HepG2 (cell line): Measurements from ENCODE around the gene FIZ1. TPM values are rescaled to one million over a fixed set of nuclear protein-coding genes. Genes with fewer than 3 reads are reported as not detected.

ENCODE experiments used
- ATAC-seq: fragments of 200-7000 bp; cut with Tn5 transposase; 3 replicates; pipeline ENCODE4 v1.9.1; 2020; ENCODE audit warnings: mild to moderate bottlenecking, moderate library complexity
- BruUV-seq: library from RNA; stranded (reverse); fragments of 400-500 nt; replicated peaks from 2 replicates; lab custom pipeline; 2021; lab: Mats Ljungman, UMichigan
- CTCF ChIA-PET: fragments of 300-600 bp; formaldehyde crosslinking; extraction: SDS; loops from one replicate; lab custom pipeline; 2021; ENCODE audit warnings: low total read pairs, inconsistent platforms, low intra/inter-chr PET ratio; lab: Yijun Ruan, JAX
- POLR2A ChIA-PET: fragments of 350-600 bp; sonication (Branson Sonifier 250); formaldehyde crosslinking; loops from one replicate; lab custom pipeline; 2020; ENCODE audit warnings: antibody characterized with exemption, inconsistent platforms; lab: Yijun Ruan, JAX
- DNase-seq: peaks from one replicate; pipeline ENCODE4 v3.0.0-alpha.2; 2015; ENCODE audit warnings: low spot score
- FAIRE-seq: peaks from 3 replicates; lab custom pipeline; 2011; peaks lifted over from hg19 to GRCh38; lab: Jason Lieb, UNC
- H2AFZ ChIP-seq: one replicate; pipeline ENCODE4 v1.6.1; 2011; ENCODE audit warnings: low read length, inconsistent platforms
- H3K27ac ChIP-seq: fragments of 300-600 bp; 3 replicates; pipeline ENCODE4 v1.8.0; 2011; ENCODE audit warnings: mixed run types, mild to moderate bottlenecking, mixed read lengths, low read length, inconsistent platforms; ENCODE audit not compliant: insufficient read depth; ENCODE audit errors: extremely low read length
- H3K27me3 ChIP-seq, 2 experiments: fragments of 200-600 bp in 1 of 2; 2 replicates in 1 of 2; 3 replicates in 1 of 2; pipeline versions ENCODE4 v1.6.0 to v1.8.0; 2011; ENCODE audit warnings: low read length in 2 of 2, mild to moderate bottlenecking in 2 of 2, moderate library complexity in 2 of 2, inconsistent platforms in 1 of 2; ENCODE audit not compliant: insufficient read depth in 2 of 2, control insufficient read depth in 1 of 2
- H3K36me3 ChIP-seq, 2 experiments: fragments of 200-600 bp in 1 of 2; replicated peaks in 1 of 2; 2 replicates in 1 of 2; 3 replicates in 1 of 2; pipeline versions ENCODE4 v1.5.1 to v1.8.0; 2011; ENCODE audit warnings: low read length in 2 of 2, inconsistent platforms in 1 of 2; ENCODE audit not compliant: insufficient read depth in 2 of 2, control insufficient read depth in 1 of 2
- H3K4me1 ChIP-seq: 2 replicates; pipeline ENCODE4 v1.5.1; 2012; ENCODE audit warnings: low read length, inconsistent platforms; ENCODE audit not compliant: insufficient read depth
- H3K4me2 ChIP-seq: 2 replicates; pipeline ENCODE4 v1.6.0; 2011; ENCODE audit warnings: low read depth, low read length, inconsistent platforms
- H3K4me3 ChIP-seq, 3 experiments: fragments of 200-600 bp in 1 of 3; sonication (generic), shearing (Covaris generic) in 1 of 3; replicated peaks in 1 of 3; 2 replicates each; pipeline ENCODE4 v1.5.1; 2011 to 2016; ENCODE audit warnings: low read length in 3 of 3, inconsistent platforms in 2 of 3, low read depth in 2 of 3, mild to moderate bottlenecking in 2 of 3, control low read depth in 1 of 3, mixed read lengths in 1 of 3; ENCODE audit not compliant: insufficient read depth in 1 of 3
- H3K79me2 ChIP-seq: one replicate; pipeline ENCODE4 v1.6.1; 2011; ENCODE audit warnings: low read length, inconsistent platforms; ENCODE audit not compliant: insufficient read depth
- H3K9ac ChIP-seq: 2 replicates; pipeline ENCODE4 v1.6.0; 2011; ENCODE audit warnings: mild to moderate bottlenecking, low read depth, low read length, inconsistent platforms; ENCODE audit not compliant: insufficient read depth
- H3K9me3 ChIP-seq: 2 replicates; pipeline ENCODE4 v1.5.1; 2012; ENCODE audit warnings: mild to moderate bottlenecking, low read length
- H4K20me1 ChIP-seq: 2 replicates; pipeline ENCODE4 v1.6.0; 2011; ENCODE audit warnings: inconsistent platforms, mild to moderate bottlenecking, low read length, moderate library complexity; ENCODE audit not compliant: insufficient read depth
- ISL2 ChIP-seq: sonication (generic); formaldehyde crosslinking; IDR thresholded peaks from 2 replicates; pipeline ENCODE4 v1.5.0; 2020; ENCODE audit warnings: missing genetic modification reagents
- TEAD3 ChIP-seq: optimal IDR thresholded peaks from 2 replicates; pipeline ENCODE3; 2016; ENCODE audit warnings: borderline replicate concordance
- WIZ ChIP-seq: sonication (generic); formaldehyde crosslinking; IDR thresholded peaks from 2 replicates; pipeline ENCODE4 v1.5.1; 2020; ENCODE audit warnings: mild to moderate bottlenecking, missing genetic modification reagents
- WGBS: methylation state at CpG from one replicate; pipeline ENCODE4 v1.1.6; 2017; ENCODE audit warnings: low lambda C conversion rate; 5-methylcytosine and 5-hydroxymethylcytosine counted together
- in situ Hi-C: cut with HindIII; loops from 2 replicates; pipeline ENCODE4 v1.10.0; 2017; ENCODE audit warnings: low pct_unique_long_range_greater_than_20kb; ENCODE audit not compliant: extremely low pct_ligation_motif_present
- intact Hi-C: fragments of 100-400 bp; cut with micrococcal nuclease; formaldehyde crosslinking; loops from one replicate; pipeline ENCODE4 v1.10.0; 2022; ENCODE audit not compliant: unreplicated experiment
- polyA plus RNA-seq, 8 experiments: library from polyadenylated mRNA; depleted of rRNA in 3 of 8; stranded (reverse) in 7 of 8; unstranded in 1 of 8; fragments of >200 nt; fragmentation: Illumina TruSeq in 4 of 8; extraction: Trizol in 4 of 8; gene quantifications; 2 replicates each; pipeline versions ENCODE4 v1.2.1 to v1.2.3, GENCODE V29; 2011 to 2016; ENCODE audit warnings: low read depth in 4 of 8, missing spikeins in 1 of 8, mixed read lengths in 1 of 8; ENCODE audit not compliant: insufficient read depth in 1 of 8
- total RNA-seq, 5 experiments: library from RNA; depleted of rRNA; stranded (reverse); fragments of >200 nt; fragmentation: Illumina TruSeq; extraction: Trizol; gene quantifications; 2 replicates each; pipeline ENCODE4 v1.2.3, GENCODE V29; 2016; ENCODE audit warnings: low read depth in 1 of 5
- TF ChIP-seq, protein P1 (sequence below): sonication (generic); formaldehyde crosslinking; IDR thresholded peaks from 2 replicates; pipeline ENCODE4 v1.4.0; 2020; ENCODE audit warnings: mild to moderate bottlenecking, low read depth, missing genetic modification reagents
- TF ChIP-seq, protein P2 (sequence below): IDR thresholded peaks from 2 replicates; pipeline ENCODE4 v1.4.0; 2020; ENCODE audit warnings: mild to moderate bottlenecking, missing genetic modification reagents
- TF ChIP-seq, protein P3 (sequence below): sonication (generic); formaldehyde crosslinking; IDR thresholded peaks from 2 replicates; pipeline ENCODE4 v1.8.0; 2022; ENCODE audit warnings: low read depth, missing genetic modification reagents
- TF ChIP-seq, protein P4 (sequence below): sonication (generic); formaldehyde crosslinking; IDR thresholded peaks from 2 replicates; pipeline ENCODE4 v1.4.0; 2020; ENCODE audit warnings: missing genetic modification reagents, mild to moderate bottlenecking, borderline replicate concordance
- TF ChIP-seq, protein P5 (sequence below): sonication (generic); IDR thresholded peaks from 2 replicates; pipeline ENCODE4 v1.6.1; 2016; ENCODE audit warnings: low read depth, borderline replicate concordance
- TF ChIP-seq, protein P6 (sequence below): sonication (generic); formaldehyde crosslinking; IDR thresholded peaks from 2 replicates; pipeline ENCODE4 v1.4.0; 2020; ENCODE audit warnings: mild to moderate bottlenecking, missing genetic modification reagents, borderline replicate concordance

The FIZ1 gene
- total and polyA plus RNA-seq, 2 of the 13 experiments (the other 11 are each of a cell fraction or from before 2014, with no cell fraction given), result 3.6 to 5.9 TPM

DNA sequence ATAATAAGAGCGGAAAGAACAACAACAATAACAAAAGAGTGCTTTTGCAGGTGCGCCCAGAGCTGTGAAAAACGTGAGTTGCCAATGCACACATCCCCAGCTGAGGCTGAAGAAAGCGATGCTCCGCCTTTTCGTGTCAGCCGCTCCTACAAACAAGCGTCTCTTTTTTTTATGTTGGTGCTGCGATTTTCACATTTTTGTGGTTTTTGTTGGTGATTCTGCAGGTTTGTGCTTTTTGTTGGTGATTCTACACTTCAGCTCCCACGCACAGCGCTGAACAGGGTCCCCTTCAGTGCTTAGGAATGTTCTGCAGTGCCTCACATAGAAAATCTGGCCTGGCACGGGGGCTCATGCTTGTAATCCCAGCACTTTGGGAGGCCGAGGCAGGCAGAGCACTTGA lies 46.7 kb downstream of the FIZ1 start:
- H3K27me3 ChIP-seq, result no peaks in the 10 kb centered on the region
- in situ Hi-C loops, result no loop called here
- POLR2A ChIA-PET, result interaction anchor here (0.7 to 2.7 kb wide), 11 partner anchors 8 to 394 kb away, joined by 3 to 18 read pairs (median 4); partner anchors contain the start of genes FIZ1, NAT14, ZNF524 and ZNF579
- H3K4me2 ChIP-seq, result peak overlapping the region; percentile 75
- intact Hi-C loops, result loop anchor here (2.0 to 10.0 kb wide), 2 partner anchors 28 to 52 kb away; partner anchors contain the start of genes ZNF524, ZNF579 and ZNF865
- BruUV-seq, result no TSS peak
- H2AFZ ChIP-seq, result no peak overlapping the region
- no peaks in the 10 kb centered on the region for H3K36me3 ChIP-seq
- no peaks in the 10 kb centered on the region for H3K79me2 ChIP-seq
- peak overlapping the region; percentile 16 to 39 (median 32); a peak in 3 of 6 replicates for H3K4me3 ChIP-seq
- ATAC-seq, result peak; percentile 8; the same call in 1 of the 3 replicates
- no peaks in the 10 kb centered on the region for H3K9me3 ChIP-seq
- WGBS, result 2% methylated on average over 13 of the region's 13 CpGs
- H3K4me1 ChIP-seq, result peaks cover 72% of the 10 kb centered on the region
- H3K27ac ChIP-seq, result no peak overlapping the region
- FAIRE-seq, result no peak
- DNase-seq, result peak; percentile 43
- CTCF ChIA-PET, result interaction anchor here (1.2 kb wide), 1 partner anchor 36 kb away, joined by 4 read pairs; no protein-coding TSS in a partner anchor
- H3K9ac ChIP-seq, result no peak overlapping the region
- H4K20me1 ChIP-seq, result no peaks in the 10 kb centered on the region
- TF ChIP-seq, protein P1, sequence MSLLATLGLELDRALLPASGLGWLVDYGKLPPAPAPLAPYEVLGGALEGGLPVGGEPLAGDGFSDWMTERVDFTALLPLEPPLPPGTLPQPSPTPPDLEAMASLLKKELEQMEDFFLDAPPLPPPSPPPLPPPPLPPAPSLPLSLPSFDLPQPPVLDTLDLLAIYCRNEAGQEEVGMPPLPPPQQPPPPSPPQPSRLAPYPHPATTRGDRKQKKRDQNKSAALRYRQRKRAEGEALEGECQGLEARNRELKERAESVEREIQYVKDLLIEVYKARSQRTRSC, result no peak
- TF ChIP-seq, protein P2, sequence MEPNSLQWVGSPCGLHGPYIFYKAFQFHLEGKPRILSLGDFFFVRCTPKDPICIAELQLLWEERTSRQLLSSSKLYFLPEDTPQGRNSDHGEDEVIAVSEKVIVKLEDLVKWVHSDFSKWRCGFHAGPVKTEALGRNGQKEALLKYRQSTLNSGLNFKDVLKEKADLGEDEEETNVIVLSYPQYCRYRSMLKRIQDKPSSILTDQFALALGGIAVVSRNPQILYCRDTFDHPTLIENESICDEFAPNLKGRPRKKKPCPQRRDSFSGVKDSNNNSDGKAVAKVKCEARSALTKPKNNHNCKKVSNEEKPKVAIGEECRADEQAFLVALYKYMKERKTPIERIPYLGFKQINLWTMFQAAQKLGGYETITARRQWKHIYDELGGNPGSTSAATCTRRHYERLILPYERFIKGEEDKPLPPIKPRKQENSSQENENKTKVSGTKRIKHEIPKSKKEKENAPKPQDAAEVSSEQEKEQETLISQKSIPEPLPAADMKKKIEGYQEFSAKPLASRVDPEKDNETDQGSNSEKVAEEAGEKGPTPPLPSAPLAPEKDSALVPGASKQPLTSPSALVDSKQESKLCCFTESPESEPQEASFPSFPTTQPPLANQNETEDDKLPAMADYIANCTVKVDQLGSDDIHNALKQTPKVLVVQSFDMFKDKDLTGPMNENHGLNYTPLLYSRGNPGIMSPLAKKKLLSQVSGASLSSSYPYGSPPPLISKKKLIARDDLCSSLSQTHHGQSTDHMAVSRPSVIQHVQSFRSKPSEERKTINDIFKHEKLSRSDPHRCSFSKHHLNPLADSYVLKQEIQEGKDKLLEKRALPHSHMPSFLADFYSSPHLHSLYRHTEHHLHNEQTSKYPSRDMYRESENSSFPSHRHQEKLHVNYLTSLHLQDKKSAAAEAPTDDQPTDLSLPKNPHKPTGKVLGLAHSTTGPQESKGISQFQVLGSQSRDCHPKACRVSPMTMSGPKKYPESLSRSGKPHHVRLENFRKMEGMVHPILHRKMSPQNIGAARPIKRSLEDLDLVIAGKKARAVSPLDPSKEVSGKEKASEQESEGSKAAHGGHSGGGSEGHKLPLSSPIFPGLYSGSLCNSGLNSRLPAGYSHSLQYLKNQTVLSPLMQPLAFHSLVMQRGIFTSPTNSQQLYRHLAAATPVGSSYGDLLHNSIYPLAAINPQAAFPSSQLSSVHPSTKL (CRISPR knock-in tag), result 0 out of 2 replicates have a peak, but pooled peaks have one; percentile 3
- TF ChIP-seq ISL2 (CRISPR knock-in tag), result no peak
- TF ChIP-seq, protein P3, sequence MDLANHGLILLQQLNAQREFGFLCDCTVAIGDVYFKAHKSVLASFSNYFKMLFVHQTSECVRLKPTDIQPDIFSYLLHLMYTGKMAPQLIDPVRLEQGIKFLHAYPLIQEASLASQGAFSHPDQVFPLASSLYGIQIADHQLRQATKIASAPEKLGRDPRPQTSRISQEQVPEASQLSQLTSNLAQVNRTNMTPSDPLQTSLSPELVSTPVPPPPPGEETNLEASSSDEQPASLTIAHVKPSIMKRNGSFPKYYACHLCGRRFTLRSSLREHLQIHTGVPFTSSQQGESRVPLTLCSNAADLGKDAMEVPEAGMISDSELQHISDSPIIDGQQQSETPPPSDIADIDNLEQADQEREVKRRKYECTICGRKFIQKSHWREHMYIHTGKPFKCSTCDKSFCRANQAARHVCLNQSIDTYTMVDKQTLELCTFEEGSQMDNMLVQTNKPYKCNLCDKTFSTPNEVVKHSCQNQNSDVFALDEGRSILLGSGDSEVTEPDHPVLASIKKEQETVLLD (CRISPR knock-in tag), result no peak
- TF ChIP-seq, protein P4, sequence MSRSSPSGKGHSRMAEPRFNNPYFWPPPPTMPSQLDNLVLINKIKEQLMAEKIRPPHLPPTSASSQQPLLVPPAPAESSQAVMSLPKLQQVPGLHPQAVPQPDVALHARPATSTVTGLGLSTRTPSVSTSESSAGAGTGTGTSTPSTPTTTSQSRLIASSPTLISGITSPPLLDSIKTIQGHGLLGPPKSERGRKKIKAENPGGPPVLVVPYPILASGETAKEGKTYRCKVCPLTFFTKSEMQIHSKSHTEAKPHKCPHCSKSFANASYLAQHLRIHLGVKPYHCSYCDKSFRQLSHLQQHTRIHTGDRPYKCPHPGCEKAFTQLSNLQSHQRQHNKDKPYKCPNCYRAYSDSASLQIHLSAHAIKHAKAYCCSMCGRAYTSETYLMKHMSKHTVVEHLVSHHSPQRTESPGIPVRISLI (CRISPR knock-in tag), result 0 out of 2 replicates have a peak, but pooled peaks have one; percentile 12
- TF ChIP-seq, protein P5, sequence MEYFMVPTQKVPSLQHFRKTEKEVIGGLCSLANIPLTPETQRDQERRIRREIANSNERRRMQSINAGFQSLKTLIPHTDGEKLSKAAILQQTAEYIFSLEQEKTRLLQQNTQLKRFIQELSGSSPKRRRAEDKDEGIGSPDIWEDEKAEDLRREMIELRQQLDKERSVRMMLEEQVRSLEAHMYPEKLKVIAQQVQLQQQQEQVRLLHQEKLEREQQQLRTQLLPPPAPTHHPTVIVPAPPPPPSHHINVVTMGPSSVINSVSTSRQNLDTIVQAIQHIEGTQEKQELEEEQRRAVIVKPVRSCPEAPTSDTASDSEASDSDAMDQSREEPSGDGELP, result no peak
- TF ChIP-seq, protein P6, sequence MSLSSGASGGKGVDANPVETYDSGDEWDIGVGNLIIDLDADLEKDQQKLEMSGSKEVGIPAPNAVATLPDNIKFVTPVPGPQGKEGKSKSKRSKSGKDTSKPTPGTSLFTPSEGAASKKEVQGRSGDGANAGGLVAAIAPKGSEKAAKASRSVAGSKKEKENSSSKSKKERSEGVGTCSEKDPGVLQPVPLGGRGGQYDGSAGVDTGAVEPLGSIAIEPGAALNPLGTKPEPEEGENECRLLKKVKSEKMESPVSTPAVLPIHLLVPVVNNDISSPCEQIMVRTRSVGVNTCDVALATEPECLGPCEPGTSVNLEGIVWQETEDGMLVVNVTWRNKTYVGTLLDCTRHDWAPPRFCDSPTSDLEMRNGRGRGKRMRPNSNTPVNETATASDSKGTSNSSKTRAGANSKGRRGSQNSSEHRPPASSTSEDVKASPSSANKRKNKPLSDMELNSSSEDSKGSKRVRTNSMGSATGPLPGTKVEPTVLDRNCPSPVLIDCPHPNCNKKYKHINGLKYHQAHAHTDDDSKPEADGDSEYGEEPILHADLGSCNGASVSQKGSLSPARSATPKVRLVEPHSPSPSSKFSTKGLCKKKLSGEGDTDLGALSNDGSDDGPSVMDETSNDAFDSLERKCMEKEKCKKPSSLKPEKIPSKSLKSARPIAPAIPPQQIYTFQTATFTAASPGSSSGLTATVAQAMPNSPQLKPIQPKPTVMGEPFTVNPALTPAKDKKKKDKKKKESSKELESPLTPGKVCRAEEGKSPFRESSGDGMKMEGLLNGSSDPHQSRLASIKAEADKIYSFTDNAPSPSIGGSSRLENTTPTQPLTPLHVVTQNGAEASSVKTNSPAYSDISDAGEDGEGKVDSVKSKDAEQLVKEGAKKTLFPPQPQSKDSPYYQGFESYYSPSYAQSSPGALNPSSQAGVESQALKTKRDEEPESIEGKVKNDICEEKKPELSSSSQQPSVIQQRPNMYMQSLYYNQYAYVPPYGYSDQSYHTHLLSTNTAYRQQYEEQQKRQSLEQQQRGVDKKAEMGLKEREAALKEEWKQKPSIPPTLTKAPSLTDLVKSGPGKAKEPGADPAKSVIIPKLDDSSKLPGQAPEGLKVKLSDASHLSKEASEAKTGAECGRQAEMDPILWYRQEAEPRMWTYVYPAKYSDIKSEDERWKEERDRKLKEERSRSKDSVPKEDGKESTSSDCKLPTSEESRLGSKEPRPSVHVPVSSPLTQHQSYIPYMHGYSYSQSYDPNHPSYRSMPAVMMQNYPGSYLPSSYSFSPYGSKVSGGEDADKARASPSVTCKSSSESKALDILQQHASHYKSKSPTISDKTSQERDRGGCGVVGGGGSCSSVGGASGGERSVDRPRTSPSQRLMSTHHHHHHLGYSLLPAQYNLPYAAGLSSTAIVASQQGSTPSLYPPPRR (CRISPR knock-in tag), result no peak
- TF ChIP-seq WIZ (CRISPR knock-in tag), result no peak
- peak; percentile 33 for TF ChIP-seq TEAD3 (CRISPR knock-in tag)
